Measurements from ENCODE around the gene SERINC5. TPM values are rescaled to one million over a fixed set of nuclear protein-coding genes. Genes with fewer than 3 reads are reported as not detected.
A peak's percentile ranks its signal among the peaks of the same experiment; 100 is the strongest.

The SERINC5 gene
- total RNA-seq, 1 experiment from 2014 or later, result 128 TPM

DNA sequence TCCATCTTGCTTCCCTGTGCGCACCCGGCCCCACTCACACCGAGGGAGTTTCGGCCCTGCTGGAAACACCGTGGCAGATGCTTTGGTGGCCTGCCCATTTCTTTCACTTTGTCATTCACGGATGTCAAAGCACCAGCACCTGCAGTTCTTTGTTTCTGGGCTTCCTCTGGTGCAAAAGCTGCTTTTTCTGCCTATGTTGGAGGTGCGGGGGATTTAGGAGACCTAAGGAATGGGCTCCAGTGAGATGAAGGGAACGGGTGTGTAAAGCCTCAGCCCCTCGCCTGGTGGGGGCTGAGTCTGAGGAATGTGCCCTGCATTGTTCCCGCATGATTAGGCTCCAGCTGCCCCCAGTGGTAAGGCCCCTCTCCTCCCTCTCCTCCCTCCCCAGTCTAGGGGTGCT is 158.4 kb downstream of the SERINC5 start:
- POLR2A ChIA-PET, result interaction anchor here (1.2 to 1.5 kb wide), 2 partner anchors 158 to 160 kb away, joined by 3 to 7 read pairs; partner anchors contain the start of gene SERINC5
- H3K27ac Mint-ChIP-seq, result peak overlapping the region; percentile 80
- H3K4me3 Mint-ChIP-seq, result peak overlapping the region; percentile 8
- ATAC-seq (peak; percentile 78), DNase-seq (ENCODE audit: low spot score) (peak; percentile 45)
- peaks cover 43% of the 10 kb centered on the region for H3K4me1 Mint-ChIP-seq
- peaks cover 7% of the 10 kb centered on the region for H3K9me3 Mint-ChIP-seq
- TF ChIP-seq, protein P1, sequence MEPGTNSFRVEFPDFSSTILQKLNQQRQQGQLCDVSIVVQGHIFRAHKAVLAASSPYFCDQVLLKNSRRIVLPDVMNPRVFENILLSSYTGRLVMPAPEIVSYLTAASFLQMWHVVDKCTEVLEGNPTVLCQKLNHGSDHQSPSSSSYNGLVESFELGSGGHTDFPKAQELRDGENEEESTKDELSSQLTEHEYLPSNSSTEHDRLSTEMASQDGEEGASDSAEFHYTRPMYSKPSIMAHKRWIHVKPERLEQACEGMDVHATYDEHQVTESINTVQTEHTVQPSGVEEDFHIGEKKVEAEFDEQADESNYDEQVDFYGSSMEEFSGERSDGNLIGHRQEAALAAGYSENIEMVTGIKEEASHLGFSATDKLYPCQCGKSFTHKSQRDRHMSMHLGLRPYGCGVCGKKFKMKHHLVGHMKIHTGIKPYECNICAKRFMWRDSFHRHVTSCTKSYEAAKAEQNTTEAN (CRISPR knock-in tag; IDR thresholded peaks at IDR 0.05), result peak; percentile 89
- TF ChIP-seq PRRX2 (CRISPR knock-in tag; IDR thresholded peaks at IDR 0.05) (no peak), ZNF121 (CRISPR knock-in tag; IDR thresholded peaks at IDR 0.05) (no peak), NFYB (CRISPR knock-in tag; conservative IDR thresholded peaks at IDR 0.05; ENCODE audit: low read depth) (no peak), ZNF396 (CRISPR knock-in tag; IDR thresholded peaks at IDR 0.05; ENCODE audit: borderline replicate concordance) (no peak), CBFB (CRISPR knock-in tag; IDR thresholded peaks at IDR 0.05; ENCODE audit: low read depth) (no peak), TEAD1 (CRISPR knock-in tag; IDR thresholded peaks at IDR 0.05) (peak; percentile 16; the same call in 1 of the 2 replicates), ZNF423 (CRISPR knock-in tag; IDR thresholded peaks at IDR 0.05) (no peak), MXD4 (CRISPR knock-in tag; IDR thresholded peaks at IDR 0.05; ENCODE audit: borderline replicate concordance) (no peak), ZNF416 (CRISPR knock-in tag; IDR thresholded peaks at IDR 0.05) (no peak), FOXK1 (CRISPR knock-in tag; IDR thresholded peaks at IDR 0.05) (no peak)
- TF ChIP-seq, protein P2, sequence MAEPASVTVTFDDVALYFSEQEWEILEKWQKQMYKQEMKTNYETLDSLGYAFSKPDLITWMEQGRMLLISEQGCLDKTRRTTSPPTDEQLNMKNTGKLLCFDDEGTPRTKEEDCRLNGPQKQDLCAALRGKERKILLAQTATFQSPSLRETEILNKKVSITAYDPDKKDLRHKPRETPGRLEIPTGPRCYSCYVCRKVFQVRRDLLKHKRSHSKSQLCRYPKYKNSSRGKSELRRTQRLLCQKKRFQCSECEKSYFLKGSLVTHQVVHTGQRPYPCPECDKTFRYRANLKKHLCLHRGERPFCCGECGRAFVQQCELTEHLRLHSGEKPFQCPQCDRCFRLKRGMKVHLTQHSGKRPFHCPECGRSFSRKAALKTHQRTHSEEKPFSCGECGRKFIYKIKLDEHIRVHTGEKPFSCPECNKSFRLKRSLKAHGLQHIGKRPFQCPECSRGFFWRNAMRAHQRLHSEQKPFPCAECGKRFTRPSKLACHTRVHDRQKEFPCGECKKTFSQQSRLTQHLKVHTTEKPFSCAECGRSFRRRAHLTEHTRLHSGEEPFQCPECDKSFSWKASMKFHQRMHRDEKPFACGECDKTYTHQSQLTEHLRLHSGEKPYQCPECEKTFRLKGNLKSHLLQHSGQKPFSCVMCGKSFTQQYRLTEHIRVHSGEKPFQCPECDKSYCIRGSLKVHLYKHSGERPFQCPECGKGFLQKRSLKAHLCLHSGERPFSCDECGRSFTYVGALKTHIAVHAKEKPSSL (CRISPR knock-in tag; conservative IDR thresholded peaks at IDR 0.05), result no peak
- H3K36me3 Mint-ChIP-seq, result peaks cover 9% of the 10 kb centered on the region
- CTCF ChIA-PET, result interaction anchor here (1.0 to 2.2 kb wide), 8 partner anchors 13 to 211 kb away, joined by 3 to 10 read pairs (median 3); no protein-coding TSS in a partner anchor
- H3K27me3 Mint-ChIP-seq (ENCODE audit: low read depth), result no peaks in the 10 kb centered on the region; the same call in 1 of the 2 replicates

DNA sequence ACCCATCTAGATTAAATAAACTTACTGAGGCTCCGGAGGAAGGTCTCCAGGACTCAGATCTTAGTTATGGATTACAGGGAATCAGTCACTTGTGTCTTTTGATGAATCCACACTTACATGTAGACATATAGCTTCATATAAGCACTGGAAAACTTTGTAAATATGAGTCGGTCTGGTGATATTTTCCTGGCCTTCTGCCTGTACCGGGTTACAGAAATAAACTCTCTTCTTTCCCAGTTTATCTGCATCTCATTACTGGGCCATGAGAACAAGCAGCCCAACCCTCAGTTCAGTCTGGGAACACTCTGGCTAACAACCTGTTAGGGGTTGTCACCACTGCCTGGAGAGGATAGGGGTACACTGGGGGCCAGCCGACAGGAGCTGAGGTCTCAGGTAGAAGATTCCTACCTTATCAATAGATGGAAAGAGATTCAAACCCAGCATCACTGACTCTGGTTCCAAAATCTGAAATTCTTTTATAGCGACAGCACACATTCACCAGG is 161.6 kb downstream of the SERINC5 start:
- ATAC-seq (no peak), DNase-seq (ENCODE audit: low spot score) (no peak)
- ChIA-PET CTCF (interaction anchor here (1.0 to 4.4 kb wide), 4 partner anchors 11 to 212 kb away, joined by 4 to 86 read pairs (median 5); no protein-coding TSS in a partner anchor), POLR2A (interaction anchor here (0.7 kb wide), 1 partner anchor 135 kb away, joined by 3 read pairs; no protein-coding TSS in a partner anchor)
- no peaks in the 10 kb centered on the region; the same call in 1 of the 2 replicates for H3K27me3 Mint-ChIP-seq (ENCODE audit: low read depth)
- H3K4me1 Mint-ChIP-seq, result peaks cover 43% of the 10 kb centered on the region
- peak overlapping the region; percentile 43; the same call in 1 of the 2 replicates for H3K27ac Mint-ChIP-seq
- peaks cover 9% of the 10 kb centered on the region for H3K36me3 Mint-ChIP-seq
- peaks cover 12% of the 10 kb centered on the region for H3K9me3 Mint-ChIP-seq
- TF ChIP-seq, protein P3, sequence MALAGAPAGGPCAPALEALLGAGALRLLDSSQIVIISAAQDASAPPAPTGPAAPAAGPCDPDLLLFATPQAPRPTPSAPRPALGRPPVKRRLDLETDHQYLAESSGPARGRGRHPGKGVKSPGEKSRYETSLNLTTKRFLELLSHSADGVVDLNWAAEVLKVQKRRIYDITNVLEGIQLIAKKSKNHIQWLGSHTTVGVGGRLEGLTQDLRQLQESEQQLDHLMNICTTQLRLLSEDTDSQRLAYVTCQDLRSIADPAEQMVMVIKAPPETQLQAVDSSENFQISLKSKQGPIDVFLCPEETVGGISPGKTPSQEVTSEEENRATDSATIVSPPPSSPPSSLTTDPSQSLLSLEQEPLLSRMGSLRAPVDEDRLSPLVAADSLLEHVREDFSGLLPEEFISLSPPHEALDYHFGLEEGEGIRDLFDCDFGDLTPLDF (CRISPR knock-in tag; IDR thresholded peaks at IDR 0.05), result no peak
- no peak for TF ChIP-seq SOX15 (CRISPR knock-in tag; IDR thresholded peaks at IDR 0.05)
- no peak for TF ChIP-seq NR2C2 (CRISPR knock-in tag; IDR thresholded peaks at IDR 0.05)
- no peak for TF ChIP-seq TP53 (CRISPR knock-in tag; IDR thresholded peaks at IDR 0.05)
- no peak for TF ChIP-seq RELA (CRISPR knock-in tag; IDR thresholded peaks at IDR 0.05; ENCODE audit: borderline replicate concordance)
- no peak for TF ChIP-seq GABPB1 (CRISPR knock-in tag; IDR thresholded peaks at IDR 0.05)
- TF ChIP-seq, protein P4, sequence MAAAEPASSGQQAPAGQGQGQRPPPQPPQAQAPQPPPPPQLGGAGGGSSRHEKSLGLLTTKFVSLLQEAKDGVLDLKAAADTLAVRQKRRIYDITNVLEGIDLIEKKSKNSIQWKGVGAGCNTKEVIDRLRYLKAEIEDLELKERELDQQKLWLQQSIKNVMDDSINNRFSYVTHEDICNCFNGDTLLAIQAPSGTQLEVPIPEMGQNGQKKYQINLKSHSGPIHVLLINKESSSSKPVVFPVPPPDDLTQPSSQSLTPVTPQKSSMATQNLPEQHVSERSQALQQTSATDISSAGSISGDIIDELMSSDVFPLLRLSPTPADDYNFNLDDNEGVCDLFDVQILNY (CRISPR knock-in tag; IDR thresholded peaks at IDR 0.05), result no peak
- TF ChIP-seq ETV6 (CRISPR knock-in tag; IDR thresholded peaks at IDR 0.05), result no peak
- TF ChIP-seq, protein P5, sequence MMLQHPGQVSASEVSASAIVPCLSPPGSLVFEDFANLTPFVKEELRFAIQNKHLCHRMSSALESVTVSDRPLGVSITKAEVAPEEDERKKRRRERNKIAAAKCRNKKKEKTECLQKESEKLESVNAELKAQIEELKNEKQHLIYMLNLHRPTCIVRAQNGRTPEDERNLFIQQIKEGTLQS (CRISPR knock-in tag; conservative IDR thresholded peaks at IDR 0.05), result no peak
- no peak for TF ChIP-seq NR3C1 (CRISPR knock-in tag; conservative IDR thresholded peaks at IDR 0.05; ENCODE audit: low read depth)
- TF ChIP-seq, protein P6, sequence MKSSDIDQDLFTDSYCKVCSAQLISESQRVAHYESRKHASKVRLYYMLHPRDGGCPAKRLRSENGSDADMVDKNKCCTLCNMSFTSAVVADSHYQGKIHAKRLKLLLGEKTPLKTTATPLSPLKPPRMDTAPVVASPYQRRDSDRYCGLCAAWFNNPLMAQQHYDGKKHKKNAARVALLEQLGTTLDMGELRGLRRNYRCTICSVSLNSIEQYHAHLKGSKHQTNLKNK (CRISPR knock-in tag; IDR thresholded peaks at IDR 0.05), result no peak
- TF ChIP-seq, protein P1 (CRISPR knock-in tag; IDR thresholded peaks at IDR 0.05), result no peak
- no peak for TF ChIP-seq NFE2L1 (CRISPR knock-in tag; IDR thresholded peaks at IDR 0.05)
- TF ChIP-seq SMAD3 (CRISPR knock-in tag; IDR thresholded peaks at IDR 0.05; ENCODE audit: borderline replicate concordance), result no peak
- TF ChIP-seq, protein P7, sequence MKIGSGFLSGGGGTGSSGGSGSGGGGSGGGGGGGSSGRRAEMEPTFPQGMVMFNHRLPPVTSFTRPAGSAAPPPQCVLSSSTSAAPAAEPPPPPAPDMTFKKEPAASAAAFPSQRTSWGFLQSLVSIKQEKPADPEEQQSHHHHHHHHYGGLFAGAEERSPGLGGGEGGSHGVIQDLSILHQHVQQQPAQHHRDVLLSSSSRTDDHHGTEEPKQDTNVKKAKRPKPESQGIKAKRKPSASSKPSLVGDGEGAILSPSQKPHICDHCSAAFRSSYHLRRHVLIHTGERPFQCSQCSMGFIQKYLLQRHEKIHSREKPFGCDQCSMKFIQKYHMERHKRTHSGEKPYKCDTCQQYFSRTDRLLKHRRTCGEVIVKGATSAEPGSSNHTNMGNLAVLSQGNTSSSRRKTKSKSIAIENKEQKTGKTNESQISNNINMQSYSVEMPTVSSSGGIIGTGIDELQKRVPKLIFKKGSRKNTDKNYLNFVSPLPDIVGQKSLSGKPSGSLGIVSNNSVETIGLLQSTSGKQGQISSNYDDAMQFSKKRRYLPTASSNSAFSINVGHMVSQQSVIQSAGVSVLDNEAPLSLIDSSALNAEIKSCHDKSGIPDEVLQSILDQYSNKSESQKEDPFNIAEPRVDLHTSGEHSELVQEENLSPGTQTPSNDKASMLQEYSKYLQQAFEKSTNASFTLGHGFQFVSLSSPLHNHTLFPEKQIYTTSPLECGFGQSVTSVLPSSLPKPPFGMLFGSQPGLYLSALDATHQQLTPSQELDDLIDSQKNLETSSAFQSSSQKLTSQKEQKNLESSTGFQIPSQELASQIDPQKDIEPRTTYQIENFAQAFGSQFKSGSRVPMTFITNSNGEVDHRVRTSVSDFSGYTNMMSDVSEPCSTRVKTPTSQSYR (CRISPR knock-in tag; IDR thresholded peaks at IDR 0.05), result no peak
- H3K4me3 Mint-ChIP-seq, result no peak overlapping the region

Measured in WTC11 (cell line).